Subcutaneous adipose tissue (tissue), 4 donors: ENCODE measurements around the gene NME7. TPM values are rescaled to one million over a fixed set of nuclear protein-coding genes. Genes with fewer than 3 reads are reported as not detected.

Experiments
- CTCF ChIP-seq: fragments of 450-650 bp; IDR thresholded peaks from one replicate; pipeline ENCODE4 v1.5.1; 2016; ENCODE audit warnings: low read depth, mild to moderate bottlenecking, control low read depth, antibody characterized with exemption, moderate library complexity
- total RNA-seq, 4 donors: library from RNA; depleted of rRNA; stranded (reverse); fragments of >200 nt; gene quantifications; one replicate each; pipeline ENCODE4 v1.1.0, GENCODE V29; 2016

NME7 gene
- 10 to 100 TPM; 10.5 to 14.2 (median 12.9) TPM for total RNA-seq

- no peak for TF ChIP-seq CTCF
These were observed at the start of gene NME7, which contains the start of gene BLZF1 for GRCh38 chr1:169367686-169368405. Gene NME7, minus strand, starts transcription at chr1:169367797. Its CDS starts 87 bp downstream, at chr1:169367710. Gene BLZF1, plus strand, starts transcription at chr1:169368195. Its CDS starts 1,328 bp downstream, at chr1:169369523.

GRCh38 chr1:169414952-169415351 is 47.4 kb upstream of the NME7 start:
- TF ChIP-seq CTCF = no peak

- TF ChIP-seq CTCF = no peak
These were observed 28.4 kb upstream of the NME7 start for GRCh38 chr1:169395955-169396354.

- no peak for TF ChIP-seq CTCF
These were observed 24.8 kb upstream of the NME7 start for GRCh38 chr1:169392406-169392805.

GRCh38 chr1:169390303-169390702 is 22.7 kb upstream of the NME7 start:
- no peak for TF ChIP-seq CTCF

GRCh38 chr1:169387399-169387798 is 19.8 kb upstream of the NME7 start:
- TF ChIP-seq CTCF = no peak

- no peak for TF ChIP-seq CTCF
These were observed 15.9 kb upstream of the NME7 start for GRCh38 chr1:169383449-169383848.
